Measurements from ENCODE around the gene NFIA. TPM values are rescaled to one million over a fixed set of nuclear protein-coding genes. Genes with fewer than 3 reads are reported as not detected.
A peak's percentile ranks its signal among the peaks of the same experiment; 100 is the strongest.
"Not testable (repeated sequence)": the region's sequence is repeated elsewhere in the genome, so short reads cannot be mapped to it uniquely, and the experiment has no call there.

Gene NFIA
- total RNA-seq, 2 donors from 2014 or later = 5.0 to 5.2 TPM

GRCh38 chr1:61053226-61053711 is 29.1 kb upstream of the NFIA start:
- DNase-seq (no peak), ATAC-seq (no peak)
- peaks cover 2% of the 10 kb centered on the region for H3K36me3 Mint-ChIP-seq (ENCODE audit: low read depth)
- peaks cover 21% of the 10 kb centered on the region for H3K4me1 Mint-ChIP-seq
- no peak overlapping the region for H3K27ac Mint-ChIP-seq
- no peaks in the 10 kb centered on the region for H3K9me3 ChIP-seq (ENCODE audit: control insufficient read depth, low read length, poor library complexity, severe bottlenecking)
- peak overlapping the region; percentile 86 for H3K4me3 Mint-ChIP-seq
- H3K27me3 Mint-ChIP-seq = peaks cover 35% of the 10 kb centered on the region

DNA sequence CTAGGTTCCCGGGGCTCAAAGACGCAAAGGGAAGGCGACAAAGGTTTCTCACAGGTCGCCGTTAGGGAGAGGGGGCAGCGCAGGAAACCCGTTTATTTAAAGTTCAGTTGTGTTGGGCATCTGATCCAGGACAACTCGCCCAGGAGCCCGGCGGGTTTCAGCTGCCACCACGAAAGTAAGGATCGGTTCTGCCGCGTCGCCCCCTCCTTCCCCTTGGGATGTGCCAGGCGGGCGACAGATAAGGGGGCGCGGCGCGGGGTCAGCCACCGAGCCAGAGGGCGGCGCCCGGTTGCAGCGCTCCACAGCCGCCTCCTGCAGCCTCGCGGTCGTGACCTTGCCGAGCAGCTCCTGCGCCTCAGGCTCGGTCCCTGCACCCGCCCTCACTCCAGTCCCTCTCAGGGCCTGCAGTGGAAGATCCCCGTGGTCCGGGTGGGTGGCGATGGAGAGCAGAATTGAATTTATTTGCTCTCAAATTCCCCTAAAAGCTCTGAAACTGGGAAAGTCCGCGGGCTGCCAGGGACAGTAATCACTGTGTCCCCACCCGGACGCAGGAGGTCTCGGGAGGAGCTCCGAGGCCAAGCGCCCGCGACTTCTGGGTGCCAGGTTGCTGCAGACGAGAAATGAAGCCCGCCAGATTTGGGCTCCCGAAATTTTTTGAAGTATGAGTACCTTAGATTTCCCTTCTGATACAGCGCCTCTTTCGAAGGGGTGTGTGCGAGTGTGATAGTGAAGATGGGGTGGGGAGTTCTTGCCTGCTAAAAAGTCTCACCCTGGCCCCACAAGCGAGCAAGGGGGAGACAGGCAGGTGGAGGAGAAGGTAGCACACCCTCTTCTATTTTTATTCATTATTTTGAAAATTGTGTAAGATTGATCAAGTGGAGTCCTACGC is 28.4 kb upstream of the NFIA start:
- H3K4me3 Mint-ChIP-seq = peak overlapping the region; percentile 86
- peaks cover 40% of the 10 kb centered on the region for H3K27me3 Mint-ChIP-seq
- peaks cover 2% of the 10 kb centered on the region for H3K36me3 Mint-ChIP-seq (ENCODE audit: low read depth)
- ATAC-seq (no peak), DNase-seq (peak in 1 of 3 donors; percentile 16)
- H3K9me3 ChIP-seq (ENCODE audit: control insufficient read depth, low read length, poor library complexity, severe bottlenecking) = no peaks in the 10 kb centered on the region
- H3K4me1 Mint-ChIP-seq = peaks cover 21% of the 10 kb centered on the region
- no peak overlapping the region for H3K27ac Mint-ChIP-seq

DNA sequence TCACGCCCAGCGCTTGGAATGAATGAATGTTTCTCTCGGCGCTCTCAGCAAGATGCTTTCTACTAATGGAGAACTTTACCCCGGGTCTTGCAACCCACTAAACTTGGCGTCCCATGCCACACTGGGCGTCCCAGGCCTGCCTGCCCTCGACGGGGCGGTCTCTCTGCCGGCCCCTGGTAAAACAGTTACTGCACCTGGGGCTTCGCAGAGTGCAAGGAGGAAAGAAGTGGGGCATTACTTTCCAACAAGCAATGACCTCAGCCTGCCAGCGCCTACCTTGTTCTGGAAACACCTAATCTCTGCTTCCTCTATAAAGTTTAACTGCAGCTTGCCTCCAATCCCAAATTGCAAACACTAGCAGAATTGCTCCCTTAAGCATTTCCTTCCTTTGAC is 27.8 kb upstream of the NFIA start:
- no peaks in the 10 kb centered on the region for H3K9me3 ChIP-seq (ENCODE audit: control insufficient read depth, low read length, poor library complexity, severe bottlenecking)
- Mint-ChIP-seq H3K27ac (no peak overlapping the region), H3K27me3 (peaks cover 40% of the 10 kb centered on the region), H3K4me1 (peaks cover 21% of the 10 kb centered on the region), H3K36me3 (ENCODE audit: low read depth) (peaks cover 2% of the 10 kb centered on the region), H3K4me3 (no peak overlapping the region)
- DNase-seq (no peak), ATAC-seq (no peak)

- H3K4me3 Mint-ChIP-seq = no peak overlapping the region
- ATAC-seq (no peak), DNase-seq (no peak)
- no peaks in the 10 kb centered on the region for H3K9me3 ChIP-seq (ENCODE audit: control insufficient read depth, low read length, poor library complexity, severe bottlenecking)
- no peak overlapping the region for H3K27ac Mint-ChIP-seq
- H3K27me3 Mint-ChIP-seq = peaks cover 40% of the 10 kb centered on the region
- peaks cover 2% of the 10 kb centered on the region for H3K36me3 Mint-ChIP-seq (ENCODE audit: low read depth)
- H3K4me1 Mint-ChIP-seq = peaks cover 21% of the 10 kb centered on the region
Observed at GRCh38 chr1:61055110-61055614, 27.2 kb upstream of the NFIA start.

DNA sequence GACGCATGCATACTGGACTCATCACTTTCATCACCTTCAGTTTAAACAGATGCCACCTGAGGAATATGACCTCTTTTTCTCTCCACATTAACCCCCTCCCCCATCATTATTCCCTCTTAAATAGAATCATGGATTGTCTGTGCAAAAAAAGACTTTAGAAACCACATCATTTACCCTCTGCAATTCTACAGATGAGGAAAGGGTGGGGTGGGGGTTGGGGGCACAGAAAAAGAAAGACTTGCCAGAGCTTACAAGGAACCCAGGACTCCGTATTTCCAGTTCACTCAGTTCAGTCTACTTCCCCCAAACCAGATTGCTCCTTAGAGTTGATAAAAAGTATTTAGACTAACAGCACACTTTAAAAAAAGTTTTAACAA is 26.2 kb upstream of the NFIA start:
- Mint-ChIP-seq H3K27me3 (peaks cover 37% of the 10 kb centered on the region), H3K27ac (no peak overlapping the region)

DNA sequence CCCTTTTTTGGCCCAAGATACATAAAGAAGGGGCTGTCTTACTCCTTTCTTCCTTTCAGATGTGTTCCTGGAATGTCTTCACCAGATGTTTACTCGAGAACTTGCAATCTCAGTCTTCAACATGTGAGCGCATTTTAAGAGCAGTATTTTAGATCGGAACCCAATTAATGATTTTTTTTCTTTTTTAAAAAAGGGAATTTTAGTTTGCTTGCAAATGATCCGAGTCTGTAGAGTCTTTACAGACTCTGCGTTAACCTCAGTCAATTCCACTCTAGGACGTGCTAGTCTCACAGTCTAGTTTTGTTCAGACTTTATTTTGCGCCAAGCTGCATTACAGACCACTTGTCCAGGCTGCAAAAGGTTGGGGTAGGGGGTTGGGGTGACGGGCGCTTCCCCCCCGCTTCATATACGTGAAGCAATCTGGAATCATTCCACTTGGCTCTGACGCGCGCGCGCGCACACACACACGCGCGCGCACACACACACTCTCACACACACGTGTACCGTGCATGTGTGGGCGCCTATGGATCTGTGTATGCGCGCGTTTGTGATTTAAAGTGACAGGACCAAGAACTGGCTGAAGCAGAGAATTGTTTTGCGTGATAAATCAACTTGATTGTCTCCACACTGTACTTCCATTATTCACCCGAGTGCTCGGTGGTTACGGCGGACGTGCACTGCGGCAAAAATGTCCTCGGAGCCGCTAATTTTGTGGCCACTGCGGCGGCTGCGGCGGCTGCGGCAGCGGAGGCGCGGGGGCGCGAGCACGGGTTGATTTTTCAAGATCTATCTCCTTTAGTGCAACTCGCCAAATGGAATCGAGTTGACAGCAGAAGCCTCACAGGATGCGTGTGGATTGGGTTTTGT is 25.6 kb upstream of the NFIA start:
- ATAC-seq = peak; percentile 72
- no peaks in the 10 kb centered on the region for H3K9me3 ChIP-seq (ENCODE audit: control insufficient read depth, low read length, poor library complexity, severe bottlenecking)
- Mint-ChIP-seq H3K27me3 (peaks cover 32% of the 10 kb centered on the region), H3K4me3 (peak overlapping the region; percentile 90), H3K4me1 (peaks cover 19% of the 10 kb centered on the region), H3K27ac (no peak overlapping the region), H3K36me3 (ENCODE audit: low read depth) (peaks cover 2% of the 10 kb centered on the region)
- DNase-seq = no peak

More for the DNA sequence above, 26.2 kb upstream of the NFIA start:
- no peaks in the 10 kb centered on the region for H3K9me3 ChIP-seq (ENCODE audit: control insufficient read depth, low read length, poor library complexity, severe bottlenecking)
- peaks cover 19% of the 10 kb centered on the region for H3K4me1 Mint-ChIP-seq
- H3K36me3 Mint-ChIP-seq (ENCODE audit: low read depth) = peaks cover 2% of the 10 kb centered on the region
- peak overlapping the region; percentile 63 for H3K4me3 Mint-ChIP-seq
- no peak for DNase-seq
- no peak for ATAC-seq

DNA sequence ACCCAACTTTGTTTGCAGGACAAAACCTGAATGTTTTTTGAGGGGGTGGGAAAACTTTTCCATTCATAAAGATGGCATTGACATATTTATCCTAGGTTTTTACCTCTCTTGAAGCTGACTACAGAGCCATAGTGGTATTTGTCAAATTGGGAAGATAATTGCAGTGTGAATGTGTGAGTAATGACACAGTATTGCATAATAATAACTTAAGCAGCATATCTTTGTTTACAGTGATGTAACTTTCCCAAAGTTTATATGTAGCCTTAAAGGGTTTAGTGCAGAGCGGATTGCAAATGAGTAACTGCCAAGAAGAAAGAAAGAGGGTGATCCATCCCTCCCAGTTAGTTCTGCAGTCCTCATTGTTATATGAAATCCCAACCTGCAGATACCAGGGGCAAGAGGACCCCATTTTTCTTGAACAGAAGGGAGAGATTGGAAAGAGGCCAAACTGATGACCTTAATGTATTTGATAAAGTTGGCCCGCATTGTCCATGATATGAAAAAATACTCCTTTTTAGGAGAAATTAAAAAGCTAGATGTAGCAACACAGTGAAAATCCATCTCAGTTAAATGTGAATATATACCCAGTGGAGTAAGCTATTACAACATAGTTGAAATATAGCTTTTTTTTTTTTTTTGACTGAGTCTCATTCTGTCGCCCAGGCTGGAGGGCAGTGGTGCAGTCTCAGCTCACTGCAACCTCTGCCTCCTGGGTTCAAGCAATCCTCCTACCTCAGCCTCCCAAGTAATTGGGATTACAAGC is 23.7 kb upstream of the NFIA start:
- peaks cover 5% of the 10 kb centered on the region for H3K4me1 Mint-ChIP-seq
- no peaks in the 10 kb centered on the region for H3K36me3 Mint-ChIP-seq (ENCODE audit: low read depth)
- no peak overlapping the region for H3K27ac Mint-ChIP-seq
- H3K27me3 Mint-ChIP-seq = peaks cover 16% of the 10 kb centered on the region
- DNase-seq (no peak), ATAC-seq (no peak)
- no peak overlapping the region for H3K4me3 Mint-ChIP-seq
- no peaks in the 10 kb centered on the region for H3K9me3 ChIP-seq (ENCODE audit: control insufficient read depth, low read length, poor library complexity, severe bottlenecking)

- not testable (repeated sequence) for DNase-seq; H3K4me1 Mint-ChIP-seq; ATAC-seq; H3K4me3 Mint-ChIP-seq; H3K36me3 Mint-ChIP-seq (ENCODE audit: low read depth); H3K27ac Mint-ChIP-seq; H3K9me3 ChIP-seq (ENCODE audit: control insufficient read depth, low read length, poor library complexity, severe bottlenecking)
- H3K27me3 Mint-ChIP-seq = peaks cover 10% of the 10 kb centered on the region
Observed at GRCh38 chr1:61061601-61062000, 20.8 kb upstream of the NFIA start.

GRCh38 chr1:61064673-61065072 is 17.7 kb upstream of the NFIA start:
- H3K4me3 Mint-ChIP-seq = no peak overlapping the region
- peaks cover 5% of the 10 kb centered on the region for H3K27me3 Mint-ChIP-seq
- H3K36me3 Mint-ChIP-seq (ENCODE audit: low read depth) = no peaks in the 10 kb centered on the region
- DNase-seq (no peak), ATAC-seq (no peak)
- no peaks in the 10 kb centered on the region for H3K4me1 Mint-ChIP-seq
- H3K9me3 ChIP-seq (ENCODE audit: control insufficient read depth, low read length, poor library complexity, severe bottlenecking) = no peaks in the 10 kb centered on the region
- H3K27ac Mint-ChIP-seq = no peak overlapping the region

DNA sequence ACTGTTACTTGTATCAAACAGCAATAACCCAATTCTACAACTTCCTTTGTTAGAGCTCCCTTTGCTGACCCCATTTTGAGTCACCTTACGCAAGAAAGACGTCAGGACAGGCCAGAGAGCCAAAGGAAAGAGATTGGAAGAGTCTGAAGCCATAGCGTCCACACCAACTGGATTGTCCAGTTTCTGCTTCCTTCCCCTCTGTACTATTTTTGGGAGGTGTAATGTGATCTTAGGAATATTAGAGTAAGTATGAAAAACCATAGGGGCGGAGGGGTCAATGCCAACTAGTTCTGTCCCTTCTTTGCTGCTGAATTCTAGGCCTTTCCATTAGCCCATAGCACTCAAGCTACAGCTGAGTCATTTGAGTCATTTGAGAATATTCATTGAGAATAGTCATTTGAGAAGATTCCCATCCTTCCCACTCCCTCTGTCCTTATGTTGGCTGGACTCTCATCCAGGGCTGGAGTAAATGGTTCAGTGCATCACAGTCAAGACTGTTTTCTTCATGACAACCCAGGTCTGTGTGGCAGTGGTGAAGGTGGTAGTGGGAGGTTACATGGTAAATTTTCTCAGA is 14.8 kb upstream of the NFIA start:
- peaks cover 5% of the 10 kb centered on the region for H3K27me3 Mint-ChIP-seq
- no peaks in the 10 kb centered on the region for H3K9me3 ChIP-seq (ENCODE audit: control insufficient read depth, low read length, poor library complexity, severe bottlenecking)
- no peak overlapping the region for H3K4me3 Mint-ChIP-seq
- ATAC-seq (no peak), DNase-seq (no peak)
- H3K4me1 Mint-ChIP-seq = peaks cover 6% of the 10 kb centered on the region
- no peaks in the 10 kb centered on the region for H3K36me3 Mint-ChIP-seq (ENCODE audit: low read depth)
- H3K27ac Mint-ChIP-seq = peak overlapping the region; percentile 63

- no peak for DNase-seq
- Mint-ChIP-seq H3K36me3 (ENCODE audit: low read depth) (no peaks in the 10 kb centered on the region), H3K4me3 (no peak overlapping the region), H3K4me1 (peaks cover 6% of the 10 kb centered on the region), H3K27me3 (peaks cover under 1% of the 10 kb centered on the region), H3K27ac (no peak overlapping the region)
- ATAC-seq = no peak
- no peaks in the 10 kb centered on the region for H3K9me3 ChIP-seq (ENCODE audit: control insufficient read depth, low read length, poor library complexity, severe bottlenecking)
Observed at GRCh38 chr1:61070054-61070453, 12.3 kb upstream of the NFIA start.

Measured in T-helper 17 cell (primary cell).